ENCODE measurements around the gene PYGM. TPM values are rescaled to one million over a fixed set of nuclear protein-coding genes. Genes with fewer than 3 reads are reported as not detected.
A peak's percentile ranks its signal among the peaks of the same experiment; 100 is the strongest.

PYGM gene
- total RNA-seq, 2 experiments from 2014 or later: 2.2 TPM

GRCh38 chr11:64718084-64718779 is 41.5 kb downstream of the PYGM start:
- no peaks in the 10 kb centered on the region for H3K9me2 ChIP-seq (ENCODE audit: insufficient read depth, low read length)
- intact Hi-C loops (cut with micrococcal nuclease; ENCODE audit: unreplicated experiment): no loop called here
- no peaks in the 10 kb centered on the region for H3K9me3 ChIP-seq (ENCODE audit: low read length)
- H4K20me1 ChIP-seq (ENCODE audit: insufficient read depth, low read length): no peaks in the 10 kb centered on the region
- H2AFZ ChIP-seq (ENCODE audit: low read length): no peak overlapping the region
- no peak for DNase-seq (ENCODE audit: low spot score)
- TF ChIP-seq CTCF (conservative IDR thresholded peaks at IDR 0.05; ENCODE audit: low read length) (no peak), EZH2phosphoT487 (IDR thresholded peaks at IDR 0.05; ENCODE audit: borderline replicate concordance, low read depth, low read length) (no peak)
- CTCF ChIA-PET (ENCODE audit: unreplicated experiment): no interaction called here
- no peaks in the 10 kb centered on the region for H3K36me3 ChIP-seq (ENCODE audit: insufficient read depth, low read length)
- BruUV-seq (replicated peaks): no TSS peak
- peaks cover 4% of the 10 kb centered on the region for H3K4me1 ChIP-seq (ENCODE audit: insufficient read depth, low read length, poor library complexity, severe bottlenecking)
- POLR2A ChIA-PET: interaction anchor here (1.3 kb wide), 1 partner anchor 13 kb away, joined by 5 read pairs; no protein-coding TSS in a partner anchor
- H3K4me3 ChIP-seq (ENCODE audit: low read depth, low read length, poor library complexity, severe bottlenecking): no peak overlapping the region
- H3K27ac ChIP-seq (ENCODE audit: low read depth, low read length, poor library complexity, severe bottlenecking): no peak overlapping the region
- H3K4me2 ChIP-seq (ENCODE audit: low read length): no peak overlapping the region
- H3K79me2 ChIP-seq (ENCODE audit: insufficient read depth, low read depth, low read length): no peaks in the 10 kb centered on the region

DNA sequence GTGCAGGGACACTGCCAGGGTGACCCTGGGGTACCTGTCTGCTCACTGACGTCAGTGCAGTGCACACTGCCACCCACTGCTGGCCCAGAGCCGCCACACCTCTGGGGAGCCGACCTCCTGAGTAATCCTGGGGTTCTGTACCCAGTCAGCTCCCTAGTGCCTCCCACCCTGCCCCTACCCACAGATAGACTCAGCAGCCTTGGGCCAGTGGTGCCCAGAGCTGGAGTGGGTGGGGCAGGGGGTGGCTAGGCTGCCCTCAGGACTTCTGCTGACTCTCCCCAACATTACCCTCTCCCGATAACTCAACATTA is 42.6 kb downstream of the PYGM start:
- no peak overlapping the region for H3K27ac ChIP-seq (ENCODE audit: low read depth, low read length, poor library complexity, severe bottlenecking)
- no peaks in the 10 kb centered on the region for H3K79me2 ChIP-seq (ENCODE audit: insufficient read depth, low read depth, low read length)
- no peak overlapping the region for H3K4me2 ChIP-seq (ENCODE audit: low read length)
- DNase-seq (ENCODE audit: low spot score): no peak
- no TSS peak for BruUV-seq (replicated peaks)
- H3K9me2 ChIP-seq (ENCODE audit: insufficient read depth, low read length): no peaks in the 10 kb centered on the region
- CTCF ChIA-PET (ENCODE audit: unreplicated experiment): no interaction called here
- H3K9me3 ChIP-seq (ENCODE audit: low read length): no peaks in the 10 kb centered on the region
- intact Hi-C loops (cut with micrococcal nuclease; ENCODE audit: unreplicated experiment): no loop called here
- H3K36me3 ChIP-seq (ENCODE audit: insufficient read depth, low read length): no peaks in the 10 kb centered on the region
- no peak overlapping the region for H3K4me3 ChIP-seq (ENCODE audit: low read depth, low read length, poor library complexity, severe bottlenecking)
- POLR2A ChIA-PET: interaction anchor here (1.3 kb wide), 1 partner anchor 12 kb away, joined by 5 read pairs; no protein-coding TSS in a partner anchor
- H3K4me1 ChIP-seq (ENCODE audit: insufficient read depth, low read length, poor library complexity, severe bottlenecking): peaks cover 4% of the 10 kb centered on the region
- H2AFZ ChIP-seq (ENCODE audit: low read length): no peak overlapping the region
- H4K20me1 ChIP-seq (ENCODE audit: insufficient read depth, low read length): no peaks in the 10 kb centered on the region
- TF ChIP-seq CTCF (conservative IDR thresholded peaks at IDR 0.05; ENCODE audit: low read length) (0 out of 2 replicates have a peak, but pooled peaks have one; percentile 20), EZH2phosphoT487 (IDR thresholded peaks at IDR 0.05; ENCODE audit: borderline replicate concordance, low read depth, low read length) (no peak)

Data from OCI-LY7 (cell line).